Activated naive CD4-positive, alpha-beta T cell treated with anti-CD3 and anti-CD28 coated beads, Interleukin-2, amount 50 U/mL, for 24 hours (primary cell): Measurements from ENCODE around the gene ETV3.

Source experiments
- H3K27ac Mint-ChIP-seq: one replicate; pipeline ENCODE4 v1.8.0; 2021; ENCODE audit warnings: mild to moderate bottlenecking, mixed read lengths
- H3K27me3 Mint-ChIP-seq: one replicate; pipeline ENCODE4 v1.8.0; 2021; ENCODE audit warnings: mixed read lengths
- H3K36me3 Mint-ChIP-seq: one replicate; pipeline ENCODE4 v1.8.0; 2021; ENCODE audit warnings: mixed read lengths
- H3K4me1 Mint-ChIP-seq: one replicate; pipeline ENCODE4 v1.8.0; 2021; ENCODE audit warnings: mixed read lengths
- H3K4me3 Mint-ChIP-seq: one replicate; pipeline ENCODE4 v1.8.0; 2021; ENCODE audit warnings: mild to moderate bottlenecking, mixed read lengths
- H3K9me3 Mint-ChIP-seq: one replicate; pipeline ENCODE4 v1.8.0; 2021; ENCODE audit warnings: mixed read lengths

The ETV3 gene

DNA sequence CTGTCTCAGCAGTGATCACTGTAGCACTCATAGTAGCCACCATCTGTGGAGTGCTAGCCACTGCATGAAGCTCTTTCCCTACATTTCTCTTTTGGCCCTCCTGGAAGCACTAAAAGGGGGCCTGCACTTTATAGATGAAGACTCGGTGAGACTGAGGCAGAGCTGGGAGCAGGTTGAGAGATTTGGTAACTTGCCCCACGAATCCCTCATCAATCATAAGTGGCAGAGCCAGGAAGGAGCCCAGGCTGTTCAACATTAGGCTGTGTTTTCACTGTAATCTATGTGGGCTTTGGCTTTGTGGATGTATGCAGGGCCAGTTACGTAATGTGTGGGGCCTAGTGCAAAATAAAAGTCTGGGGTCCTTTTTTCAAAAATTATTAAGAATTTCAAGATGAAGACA is 13.3 kb upstream of the ETV3 start:
- no peak overlapping the region for H3K4me3 Mint-ChIP-seq
- H3K27ac Mint-ChIP-seq = no peak overlapping the region
- H3K27me3 Mint-ChIP-seq = no peaks in the 10 kb centered on the region
- H3K36me3 Mint-ChIP-seq = no peaks in the 10 kb centered on the region
- H3K9me3 Mint-ChIP-seq = no peaks in the 10 kb centered on the region
- H3K4me1 Mint-ChIP-seq = peaks cover 29% of the 10 kb centered on the region

DNA sequence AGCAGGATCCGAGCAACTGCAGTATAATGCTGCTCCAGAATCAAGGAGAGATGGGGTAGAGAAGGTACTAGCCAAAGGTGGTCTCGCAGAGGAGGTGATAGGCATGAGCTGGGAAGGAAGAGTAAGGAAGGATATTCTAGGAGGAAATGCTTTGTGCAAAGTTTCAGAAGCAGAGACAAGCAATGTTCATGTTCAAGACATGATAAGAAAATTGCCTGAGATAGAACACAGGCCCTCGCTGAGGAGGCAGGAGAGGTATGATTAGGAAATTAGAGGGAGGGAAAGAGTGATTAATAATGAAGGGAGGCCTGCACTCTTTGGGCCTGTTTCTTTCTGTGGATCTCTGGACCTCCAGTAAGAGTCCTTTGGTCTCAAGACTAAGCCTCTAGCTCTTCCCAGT is 12.9 kb upstream of the ETV3 start:
- Mint-ChIP-seq H3K4me3 (no peak overlapping the region), H3K36me3 (no peaks in the 10 kb centered on the region), H3K27ac (no peak overlapping the region), H3K9me3 (no peaks in the 10 kb centered on the region), H3K27me3 (no peaks in the 10 kb centered on the region), H3K4me1 (peaks cover 28% of the 10 kb centered on the region)

GRCh38 chr1:157150631-157151030 is 12.4 kb upstream of the ETV3 start:
- H3K27me3 Mint-ChIP-seq = no peaks in the 10 kb centered on the region
- H3K4me1 Mint-ChIP-seq = peaks cover 24% of the 10 kb centered on the region
- H3K9me3 Mint-ChIP-seq = no peaks in the 10 kb centered on the region

DNA sequence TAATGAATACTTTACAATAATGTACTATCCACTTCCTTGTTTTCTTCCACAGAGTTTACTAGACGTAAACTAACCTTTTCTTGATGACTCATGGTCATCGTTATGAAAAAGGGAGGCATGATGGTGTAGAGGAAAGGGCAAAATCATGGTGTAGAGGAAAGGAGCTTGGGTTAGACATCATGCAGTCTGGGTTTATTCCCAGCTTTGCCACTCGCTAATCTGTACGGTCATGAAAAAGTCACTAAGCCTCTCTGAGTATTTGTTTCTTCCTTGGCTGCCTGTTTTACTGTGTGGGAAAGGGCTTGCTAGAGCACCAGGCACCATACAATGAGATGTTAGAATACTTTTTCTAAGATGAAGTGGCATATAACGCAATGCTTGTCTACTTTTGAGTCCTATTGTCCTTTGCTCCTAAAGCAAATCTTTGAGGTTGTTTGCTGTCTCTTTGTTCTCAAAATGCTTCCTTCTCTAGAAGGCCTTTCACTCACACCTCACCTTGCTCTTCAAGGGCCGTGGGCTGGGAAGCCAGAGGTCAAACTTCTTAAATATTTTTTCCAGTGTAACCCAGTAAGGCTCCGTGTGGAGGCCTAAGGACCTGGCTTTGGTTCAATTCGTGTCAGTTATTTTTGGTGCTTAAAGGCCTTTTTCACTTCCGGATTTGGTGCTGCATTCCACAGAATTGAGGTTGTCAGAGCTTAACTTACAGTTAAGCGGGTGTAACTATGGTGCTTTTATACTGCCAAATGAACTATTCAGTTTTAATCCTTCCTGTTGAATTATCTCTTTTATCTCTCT is 9.9 kb upstream of the ETV3 start:
- Mint-ChIP-seq H3K27ac (no peak overlapping the region), H3K27me3 (no peaks in the 10 kb centered on the region), H3K4me1 (peaks cover 11% of the 10 kb centered on the region), H3K4me3 (no peak overlapping the region), H3K36me3 (no peaks in the 10 kb centered on the region), H3K9me3 (no peaks in the 10 kb centered on the region)

More at GRCh38 chr1:157150631-157151030, 12.4 kb upstream of the ETV3 start:
- H3K27ac Mint-ChIP-seq = no peak overlapping the region
- H3K4me3 Mint-ChIP-seq = no peak overlapping the region
- no peaks in the 10 kb centered on the region for H3K36me3 Mint-ChIP-seq

DNA sequence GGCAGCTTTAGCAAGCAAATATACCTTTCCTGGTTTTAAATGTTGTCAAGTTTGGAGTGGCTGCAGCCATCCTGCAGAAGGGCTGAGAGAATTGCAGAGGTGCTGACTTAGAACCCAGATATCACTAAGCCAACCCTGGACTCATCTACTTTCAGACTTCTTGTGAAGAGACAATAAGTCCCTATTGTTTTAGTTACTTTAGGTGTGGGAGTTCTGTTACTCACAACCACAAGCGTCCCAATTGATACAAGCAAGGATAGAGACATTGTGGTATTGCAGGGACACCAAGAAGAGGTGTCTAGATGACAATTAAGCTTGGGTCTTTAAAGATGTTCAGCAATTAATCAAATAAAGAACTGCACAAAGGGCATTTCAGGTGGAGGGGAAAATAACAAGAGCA is 8.8 kb upstream of the ETV3 start:
- Mint-ChIP-seq H3K4me3 (no peak overlapping the region), H3K4me1 (peaks cover 11% of the 10 kb centered on the region), H3K27ac (no peak overlapping the region), H3K9me3 (no peaks in the 10 kb centered on the region), H3K36me3 (no peaks in the 10 kb centered on the region), H3K27me3 (no peaks in the 10 kb centered on the region)

GRCh38 chr1:157146244-157146643 is 8.0 kb upstream of the ETV3 start:
- Mint-ChIP-seq H3K9me3 (no peaks in the 10 kb centered on the region), H3K27me3 (no peaks in the 10 kb centered on the region), H3K36me3 (no peaks in the 10 kb centered on the region), H3K4me1 (peaks cover 12% of the 10 kb centered on the region), H3K27ac (no peak overlapping the region), H3K4me3 (no peak overlapping the region)

DNA sequence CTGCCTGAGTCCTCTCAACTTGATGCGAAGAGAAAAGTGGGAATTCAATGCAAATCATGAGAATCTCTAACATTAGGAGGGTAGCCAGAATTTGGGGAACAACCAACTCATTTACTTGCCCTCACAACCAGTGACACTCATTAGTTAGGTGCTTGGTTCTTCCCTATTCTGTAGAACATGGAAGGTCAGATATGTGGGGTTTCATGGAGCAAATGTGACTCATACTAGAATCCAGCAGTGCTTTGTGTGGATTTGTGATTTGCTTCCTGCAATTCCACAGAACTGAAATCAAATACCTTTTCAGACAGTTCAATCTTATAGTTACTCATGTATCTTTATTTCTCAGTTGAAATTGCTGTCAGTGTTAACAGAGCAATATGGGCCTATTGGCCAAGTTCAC is 6.9 kb upstream of the ETV3 start:
- H3K36me3 Mint-ChIP-seq = no peaks in the 10 kb centered on the region
- H3K4me1 Mint-ChIP-seq = peaks cover 17% of the 10 kb centered on the region
- no peak overlapping the region for H3K4me3 Mint-ChIP-seq
- H3K9me3 Mint-ChIP-seq = no peaks in the 10 kb centered on the region
- no peaks in the 10 kb centered on the region for H3K27me3 Mint-ChIP-seq
- no peak overlapping the region for H3K27ac Mint-ChIP-seq

DNA sequence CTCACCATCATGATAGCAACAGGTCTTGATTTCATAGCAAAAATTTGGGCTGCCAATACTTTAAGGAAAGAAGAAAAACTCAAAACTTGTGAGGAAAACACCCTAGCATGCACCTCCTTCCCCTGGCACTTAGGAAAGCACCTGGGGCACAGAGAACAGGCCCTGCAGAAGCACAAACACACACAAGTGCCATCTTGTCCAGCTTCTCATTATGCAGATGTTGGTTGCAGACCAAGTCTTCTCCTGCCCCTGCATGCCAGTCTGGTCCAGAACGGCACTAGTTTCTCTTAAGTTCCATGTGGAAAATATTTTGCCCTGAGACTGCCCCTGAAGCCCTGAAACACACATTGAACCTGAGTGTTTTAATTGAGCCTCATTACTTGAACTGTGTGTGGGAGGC is 6.3 kb upstream of the ETV3 start:
- Mint-ChIP-seq H3K9me3 (no peaks in the 10 kb centered on the region), H3K27me3 (no peaks in the 10 kb centered on the region), H3K4me3 (no peak overlapping the region), H3K4me1 (peaks cover 22% of the 10 kb centered on the region), H3K36me3 (no peaks in the 10 kb centered on the region), H3K27ac (no peak overlapping the region)

DNA sequence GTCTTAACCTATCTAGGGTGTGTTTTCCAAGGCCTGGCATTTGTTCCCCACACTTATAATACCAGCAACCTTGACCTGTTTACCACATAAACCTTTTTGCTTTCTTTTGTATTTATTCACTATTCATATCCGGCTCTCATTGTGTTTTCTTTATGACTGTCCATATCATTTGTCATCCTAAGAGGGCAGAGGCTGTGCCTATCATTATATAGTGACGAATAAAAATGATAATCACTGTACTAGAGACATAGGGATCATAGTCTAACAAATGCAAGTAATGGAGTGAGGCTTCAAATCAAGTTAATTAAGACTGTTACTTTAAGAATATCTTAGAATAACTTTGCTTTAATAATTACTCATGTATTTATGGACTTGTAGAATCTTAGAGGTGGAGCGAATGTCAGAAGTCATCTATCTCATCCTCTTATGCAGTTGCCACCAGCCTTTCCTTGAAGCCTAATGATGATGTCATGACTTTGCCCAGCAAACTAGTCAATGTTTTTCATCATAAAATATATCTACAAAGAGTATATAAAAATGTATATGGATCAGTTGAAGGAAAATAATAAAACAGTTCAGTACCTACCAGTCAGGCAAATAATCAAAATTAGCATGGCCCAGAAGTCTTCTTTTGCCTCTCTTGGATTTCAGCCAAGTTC is 4.7 kb upstream of the ETV3 start:
- Mint-ChIP-seq H3K27ac (no peak overlapping the region), H3K27me3 (no peaks in the 10 kb centered on the region), H3K36me3 (no peaks in the 10 kb centered on the region), H3K9me3 (no peaks in the 10 kb centered on the region), H3K4me3 (no peak overlapping the region), H3K4me1 (peaks cover 26% of the 10 kb centered on the region)

DNA sequence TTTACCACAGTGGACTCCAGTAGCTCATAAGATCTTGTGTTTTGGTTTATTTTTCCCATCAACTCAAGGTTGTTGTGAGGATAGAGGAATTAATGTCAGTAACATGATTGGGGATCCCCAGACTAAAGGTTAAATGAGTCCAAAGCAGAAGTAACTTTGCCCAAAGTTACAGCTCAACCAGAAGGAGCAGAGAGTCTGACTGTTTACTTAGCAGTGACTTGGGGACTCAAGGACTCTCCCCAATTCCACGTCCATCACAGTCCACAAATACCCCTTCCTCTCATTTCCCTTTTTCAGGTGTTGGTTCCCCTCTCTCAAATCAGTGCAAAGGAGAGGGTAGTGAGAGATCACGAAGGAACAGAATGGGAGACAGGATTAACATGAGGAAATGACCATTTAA is 4.0 kb upstream of the ETV3 start:
- Mint-ChIP-seq H3K27me3 (no peaks in the 10 kb centered on the region), H3K9me3 (no peaks in the 10 kb centered on the region), H3K36me3 (no peaks in the 10 kb centered on the region), H3K4me1 (peaks cover 32% of the 10 kb centered on the region), H3K4me3 (no peak overlapping the region), H3K27ac (no peak overlapping the region)

DNA sequence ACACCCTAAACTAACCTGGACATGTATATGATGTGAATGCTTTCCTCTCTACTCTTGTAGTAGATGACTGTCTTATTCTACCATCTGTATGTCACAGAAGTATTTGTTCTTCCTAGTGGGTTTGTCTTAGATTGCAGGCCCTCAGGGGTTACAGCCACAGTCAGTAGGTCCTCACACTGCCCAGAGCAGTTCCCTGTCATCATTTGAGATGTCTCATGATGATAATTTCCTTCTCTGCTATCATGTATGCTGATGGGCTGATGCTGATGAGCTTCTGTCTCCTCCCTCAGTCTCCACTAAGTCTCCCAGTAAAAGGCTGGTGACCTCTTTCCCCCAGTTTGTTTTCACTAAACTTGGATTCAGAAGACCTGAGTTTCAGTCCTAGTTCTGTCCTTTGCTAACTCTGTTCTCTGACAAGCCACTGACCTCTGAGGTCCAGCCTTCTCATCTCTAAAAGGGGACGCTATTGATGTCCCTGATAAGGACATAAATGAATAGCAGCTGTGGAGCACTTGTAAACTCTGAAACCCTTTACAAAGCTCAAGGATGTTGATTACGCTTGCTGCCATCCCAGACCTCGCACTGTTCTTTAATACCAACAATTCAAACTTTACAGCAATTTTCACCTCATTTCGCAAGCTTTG is 3.1 kb upstream of the ETV3 start:
- no peaks in the 10 kb centered on the region for H3K27me3 Mint-ChIP-seq
- H3K4me1 Mint-ChIP-seq = peaks cover 41% of the 10 kb centered on the region
- H3K9me3 Mint-ChIP-seq = no peaks in the 10 kb centered on the region
- peaks cover under 1% of the 10 kb centered on the region for H3K36me3 Mint-ChIP-seq
- H3K4me3 Mint-ChIP-seq = no peak overlapping the region
- peak overlapping the region; percentile 38 for H3K27ac Mint-ChIP-seq

GRCh38 chr1:157140063-157140588 is 1.9 kb upstream of the ETV3 start:
- H3K4me1 Mint-ChIP-seq = peaks cover 53% of the 10 kb centered on the region

GRCh38 chr1:157139052-157139715 is 989 bp upstream of the ETV3 start:
- peaks cover 60% of the 10 kb centered on the region for H3K4me1 Mint-ChIP-seq
- H3K36me3 Mint-ChIP-seq = peaks cover 8% of the 10 kb centered on the region
- peak overlapping the region; percentile 92 for H3K27ac Mint-ChIP-seq
- peak overlapping the region; percentile 88 for H3K4me3 Mint-ChIP-seq
- H3K9me3 Mint-ChIP-seq = no peaks in the 10 kb centered on the region
- no peaks in the 10 kb centered on the region for H3K27me3 Mint-ChIP-seq

More at GRCh38 chr1:157140063-157140588, 1.9 kb upstream of the ETV3 start:
- Mint-ChIP-seq H3K27me3 (no peaks in the 10 kb centered on the region), H3K36me3 (peaks cover 4% of the 10 kb centered on the region), H3K27ac (peak overlapping the region; percentile 92), H3K9me3 (no peaks in the 10 kb centered on the region), H3K4me3 (peak overlapping the region; percentile 88)

DNA sequence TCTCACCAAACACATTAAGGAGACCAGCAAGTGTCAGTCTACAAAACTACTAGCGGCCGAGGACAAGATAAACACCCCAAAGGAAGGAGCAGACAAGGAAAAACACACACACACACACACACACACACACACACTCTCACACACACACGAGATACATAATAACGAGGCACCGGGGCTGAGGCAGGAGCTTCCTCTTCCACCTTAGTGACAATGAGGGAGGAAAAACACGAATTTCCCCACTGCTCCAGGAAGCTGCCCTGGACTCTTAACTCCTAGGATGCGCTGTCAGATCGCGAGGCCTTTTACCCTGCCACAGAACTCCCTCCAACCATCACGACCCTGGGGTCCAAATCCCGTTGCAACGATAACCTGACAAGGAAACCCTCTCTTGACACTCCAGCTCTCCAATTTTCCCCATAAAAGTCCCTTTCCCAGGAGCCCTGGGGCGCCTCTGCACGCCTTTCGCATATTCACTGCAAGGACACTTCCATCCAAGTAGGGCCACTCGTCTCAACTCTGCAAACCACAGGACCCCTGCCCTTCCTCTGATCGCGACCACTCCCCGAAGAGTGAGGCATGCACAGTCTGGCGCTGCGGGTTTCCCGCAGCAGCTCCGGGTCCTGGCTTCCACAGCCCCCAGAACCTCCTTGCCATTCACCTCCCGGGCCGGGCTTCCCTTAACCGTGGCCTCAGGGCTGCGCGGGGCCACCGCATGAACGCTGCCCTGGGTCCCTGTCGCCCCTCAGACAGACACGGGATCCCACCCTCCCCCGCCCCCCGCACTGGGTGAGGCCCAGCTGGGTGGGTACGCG is 581 bp downstream of the ETV3 start:
- Mint-ChIP-seq H3K27me3 (no peaks in the 10 kb centered on the region), H3K27ac (peak overlapping the region; percentile 90), H3K4me1 (peaks cover 76% of the 10 kb centered on the region), H3K9me3 (no peaks in the 10 kb centered on the region), H3K4me3 (peak overlapping the region; percentile 98), H3K36me3 (peaks cover 13% of the 10 kb centered on the region)

GRCh38 chr1:157137046-157137407 is 1.2 kb downstream of the ETV3 start:
- Mint-ChIP-seq H3K27me3 (no peaks in the 10 kb centered on the region), H3K36me3 (peaks cover 16% of the 10 kb centered on the region), H3K9me3 (no peaks in the 10 kb centered on the region), H3K4me1 (peaks cover 82% of the 10 kb centered on the region), H3K4me3 (peak overlapping the region; percentile 98), H3K27ac (peak overlapping the region; percentile 90)
